Upper lobe of right lung (tissue), 1 donor: Measurements from ENCODE around the gene TMEM179B. TPM values are rescaled to one million over a fixed set of nuclear protein-coding genes. Genes with fewer than 3 reads are reported as not detected.

Source experiments
- ATAC-seq: fragments of 200-7000 bp; cut with Tn5 transposase; one replicate; pipeline ENCODE4 v1.9.1; 2020; ENCODE audit warnings: mild to moderate bottlenecking, moderate library complexity
- DNase-seq: peaks from one replicate; pipeline ENCODE4 v3.0.0-alpha.2; 2020
- H3K27ac ChIP-seq: fragments of 200-600 bp; one replicate; pipeline ENCODE4 v1.8.0; 2022
- H3K27me3 ChIP-seq: fragments of 200-600 bp; one replicate; pipeline ENCODE4 v1.8.0; 2022; ENCODE audit warnings: mild to moderate bottlenecking
- H3K36me3 ChIP-seq: fragments of 200-600 bp; one replicate; pipeline ENCODE4 v1.8.0; 2022
- H3K4me1 ChIP-seq: fragments of 200-600 bp; one replicate; pipeline ENCODE4 v1.8.0; 2022
- H3K4me3 ChIP-seq: fragments of 200-600 bp; one replicate; pipeline ENCODE4 v1.8.0; 2022; ENCODE audit warnings: mild to moderate bottlenecking
- H3K9me3 ChIP-seq: fragments of 200-600 bp; one replicate; pipeline ENCODE4 v1.8.0; 2022
- CTCF ChIP-seq: fragments of 200-600 bp; IDR thresholded peaks from one replicate; pipeline ENCODE4 v1.8.0; 2022; ENCODE audit warnings: antibody characterized with exemption
- intact Hi-C: fragments of 100-400 bp; cut with DNase I; formaldehyde crosslinking; loops from one replicate; pipeline ENCODE4 v1.11.0; 2022
- microRNA-seq: library from miRNA; unstranded; fragments of <30 nt; microRNA quantifications from one replicate; pipeline ENCODE4 v1.2.0, GENCODE V29; 2020; ENCODE audit warnings: borderline microRNAs expressed
- total RNA-seq: library from RNA; stranded (reverse); fragmentation: NEBNext Ultra II Directional; extraction: Animal tissue kit (Norgen Biotek cat#: 25700); gene quantifications from one replicate; pipeline ENCODE4 v1.2.1, GENCODE V29; 2021
- donor health status: DM: no; HTN: yes; CAD: no; lungs with severe emphysema.

TMEM179B gene
- total RNA-seq, 1 donor from 2014 or later: 52.4 TPM

GRCh38 chr11:62831520-62832335 is 44.5 kb downstream of the TMEM179B start, which contains the start of gene STX5:
TSS of gene STX5 (minus strand) at chr11:62832051. CDS start at chr11:62831243, 808 bp downstream.
- DNase-seq (peak; percentile 100), ATAC-seq (peak; percentile 98)
- peaks cover 15% of the 10 kb centered on the region for H3K4me1 ChIP-seq
- intact Hi-C loops: no loop called here
- no peak for TF ChIP-seq CTCF
- peak within 1 kb of the TSS; percentile 96 for H3K27ac ChIP-seq
- H3K36me3 ChIP-seq: peaks cover 58% of the 10 kb centered on the region
- H3K27me3 ChIP-seq: no peaks in the 10 kb centered on the region
- peak within 1 kb of the TSS; percentile 74 for H3K4me3 ChIP-seq
- H3K9me3 ChIP-seq: no peaks in the 10 kb centered on the region

- TF ChIP-seq CTCF: no peak
- intact Hi-C loops: no loop called here
Measured at GRCh38 chr11:62832336-62833234, 45.4 kb downstream of the TMEM179B start, which contains the start of gene TEX54. TSS of gene TEX54 (minus strand) at chr11:62832841.

GRCh38 chr11:62835336-62835735 is 48.1 kb downstream of the TMEM179B start:
- peak; percentile 55 for DNase-seq
- Histone ChIP-seq H3K4me1 (peaks cover 17% of the 10 kb centered on the region), H3K27ac (no peak overlapping the region), H3K9me3 (no peaks in the 10 kb centered on the region), H3K4me3 (no peak overlapping the region), H3K27me3 (no peaks in the 10 kb centered on the region), H3K36me3 (peaks cover 35% of the 10 kb centered on the region)
- ATAC-seq: no peak
- no peak for TF ChIP-seq CTCF
- intact Hi-C loops: no loop called here

More at GRCh38 chr11:62832336-62833234, 45.4 kb downstream of the TMEM179B start, which contains the start of gene TEX54:
- peaks cover 15% of the 10 kb centered on the region for H3K4me1 ChIP-seq
- H3K4me3 ChIP-seq: peak within 1 kb of the TSS; percentile 74
- H3K9me3 ChIP-seq: no peaks in the 10 kb centered on the region
- ATAC-seq (peak; percentile 3), DNase-seq (peak; percentile 70)
- no peaks in the 10 kb centered on the region for H3K27me3 ChIP-seq
- H3K36me3 ChIP-seq: peaks cover 51% of the 10 kb centered on the region
- H3K27ac ChIP-seq: peak within 1 kb of the TSS; percentile 96

GRCh38 chr11:62839050-62839945 is 52.1 kb downstream of the TMEM179B start, which contains the start of gene WDR74:
TSS of gene WDR74 (minus strand) at chr11:62839590. CDS start at chr11:62839570, 20 bp downstream.
- ATAC-seq: peak; percentile 86
- Histone ChIP-seq H3K4me1 (peaks cover 20% of the 10 kb centered on the region), H3K36me3 (peaks cover 25% of the 10 kb centered on the region), H3K27me3 (no peaks in the 10 kb centered on the region), H3K27ac (peak within 1 kb of the TSS; percentile 98), H3K4me3 (peak within 1 kb of the TSS; percentile 86), H3K9me3 (no peaks in the 10 kb centered on the region)
- DNase-seq: peak; percentile 97
- intact Hi-C loops: no loop called here
- no peak for TF ChIP-seq CTCF

Small RNA genes lying within 50 kb of the gene (microRNA-seq; reads per million reads assigned to microRNA genes)
- 1.7 reads per million, percentile 3 among the genes with 10 or more reads in this experiment for gene MIR6514
- gene MIR6748: not detected

Other genes with a start within 250 kb of the TMEM179B start
- 819 TPM for gene AHNAK, start 240.6 kb upstream of the TMEM179B start, total RNA-seq
- 847 TPM for gene EEF1G, start 213.5 kb upstream of the TMEM179B start, total RNA-seq
- 17.6 TPM for gene TUT1, start 195.9 kb upstream of the TMEM179B start, total RNA-seq
- gene MTA2, start 185.5 kb upstream of the TMEM179B start, total RNA-seq: 75.0 TPM
- 91.1 TPM for gene EML3, start 174.6 kb upstream of the TMEM179B start, total RNA-seq
- 5.2 TPM for gene ROM1, start 174.1 kb upstream of the TMEM179B start, total RNA-seq
- gene B3GAT3, start 165.4 kb upstream of the TMEM179B start, total RNA-seq: 40.1 TPM
- gene GANAB, start 140.8 kb upstream of the TMEM179B start, total RNA-seq: 229 TPM
- gene INTS5, start 134.1 kb upstream of the TMEM179B start, total RNA-seq: 18.8 TPM
- gene C11orf98, start 122.2 kb upstream of the TMEM179B start, total RNA-seq: 41.7 TPM
- 14.6 TPM for gene CSKMT, start 122.1 kb upstream of the TMEM179B start, total RNA-seq
- 5.7 TPM for gene UQCC3, start 115.7 kb upstream of the TMEM179B start, total RNA-seq
- gene LBHD1, start 115.1 kb upstream of the TMEM179B start, total RNA-seq: 6.1 TPM
- 95.2 TPM for gene UBXN1, start 108.3 kb upstream of the TMEM179B start, total RNA-seq
- 2.0 TPM for gene LRRN4CL, start 97.9 kb upstream of the TMEM179B start, total RNA-seq
- gene BSCL2, start 80.0 kb upstream of the TMEM179B start, total RNA-seq: 65.6 TPM
- not detected for gene GNG3, start 79.7 kb upstream of the TMEM179B start, total RNA-seq
- gene HNRNPUL2, start 59.9 kb upstream of the TMEM179B start, total RNA-seq: 43.1 TPM
- gene TTC9C, start 58.9 kb upstream of the TMEM179B start, total RNA-seq: 31.3 TPM
- 12.5 TPM for gene ZBTB3, start 33.2 kb upstream of the TMEM179B start, total RNA-seq
- 54.7 TPM for gene POLR2G, start 25.8 kb upstream of the TMEM179B start, total RNA-seq
- 23.9 TPM for gene TAF6L, start 16.0 kb upstream of the TMEM179B start, total RNA-seq
- gene TMEM223, start 4.6 kb downstream of the TMEM179B start, total RNA-seq: 14.8 TPM
- gene NXF1, start 18.0 kb downstream of the TMEM179B start, total RNA-seq: 96.2 TPM
- 40.9 TPM for gene STX5, start 44.6 kb downstream of the TMEM179B start, total RNA-seq
- not detected for gene TEX54, start 45.4 kb downstream of the TMEM179B start, total RNA-seq
- 43.9 TPM for gene WDR74, start 52.2 kb downstream of the TMEM179B start, total RNA-seq
- 255 TPM for gene SLC3A2, start 93.5 kb downstream of the TMEM179B start, total RNA-seq
- gene CHRM1, start 134.0 kb downstream of the TMEM179B start, total RNA-seq: 4.7 TPM
- not detected for gene SLC22A6, start 197.6 kb downstream of the TMEM179B start, total RNA-seq
- gene SLC22A8, start 228.4 kb downstream of the TMEM179B start, total RNA-seq: not detected